ENCODE data around the gene MYH10.

The MYH10 gene

GRCh38 chr17:8468980-8469379 lies 161.5 kb downstream of the MYH10 start:
- no peak for DNase-seq

GRCh38 chr17:8468127-8468526 lies 162.4 kb downstream of the MYH10 start:
- DNase-seq: no peak

GRCh38 chr17:8467527-8467926 lies 163.0 kb downstream of the MYH10 start:
- no peak for DNase-seq

- DNase-seq: no peak
Observed at GRCh38 chr17:8466873-8467272, 163.7 kb downstream of the MYH10 start.

GRCh38 chr17:8466456-8466855 lies 164.1 kb downstream of the MYH10 start:
- DNase-seq: no peak

- DNase-seq: no peak
Observed at GRCh38 chr17:8465759-8466158, 164.8 kb downstream of the MYH10 start.

- DNase-seq: no peak
Observed at GRCh38 chr17:8465356-8465755, 165.2 kb downstream of the MYH10 start.

- DNase-seq: no peak
Observed at GRCh38 chr17:8464941-8465340, 165.6 kb downstream of the MYH10 start.

- DNase-seq: no peak
Observed at GRCh38 chr17:8463099-8463498, 167.4 kb downstream of the MYH10 start.

GRCh38 chr17:8462564-8462963 lies 168.0 kb downstream of the MYH10 start:
- DNase-seq: no peak

GRCh38 chr17:8459831-8460230 lies 170.7 kb downstream of the MYH10 start:
- no peak for DNase-seq

GRCh38 chr17:8459107-8459506 lies 171.4 kb downstream of the MYH10 start:
- no peak for DNase-seq

GRCh38 chr17:8458128-8458527 lies 172.4 kb downstream of the MYH10 start:
- no peak for DNase-seq

GRCh38 chr17:8455665-8456209 lies 174.8 kb downstream of the MYH10 start:
- no peak for DNase-seq

- no peak for DNase-seq
Observed at GRCh38 chr17:8453326-8453725, 177.2 kb downstream of the MYH10 start.

GRCh38 chr17:8451933-8452614 lies 178.5 kb downstream of the MYH10 start:
- DNase-seq: no peak

GRCh38 chr17:8448310-8448709 lies 182.2 kb downstream of the MYH10 start:
- DNase-seq: no peak

GRCh38 chr17:8447799-8448198 lies 182.7 kb downstream of the MYH10 start:
- no peak for DNase-seq

- no peak for DNase-seq
Observed at GRCh38 chr17:8445536-8445935, 185.0 kb downstream of the MYH10 start.

GRCh38 chr17:8444494-8444893 lies 186.0 kb downstream of the MYH10 start:
- DNase-seq: no peak

GRCh38 chr17:8443756-8444155 lies 186.8 kb downstream of the MYH10 start:
- DNase-seq: no peak

GRCh38 chr17:8442310-8442709 lies 188.2 kb downstream of the MYH10 start:
- no peak for DNase-seq

GRCh38 chr17:8441690-8442089 lies 188.8 kb downstream of the MYH10 start:
- DNase-seq: no peak

GRCh38 chr17:8439681-8440080 lies 190.8 kb downstream of the MYH10 start:
- no peak for DNase-seq

- no peak for DNase-seq
Observed at GRCh38 chr17:8438441-8438840, 192.1 kb downstream of the MYH10 start.

All from SIG-M5 (cell line).